ENCODE results near the gene MEPCE.

Gene MEPCE

GRCh38 chr7:100406767-100407166 lies 22.9 kb upstream of the MEPCE start:
- no peak for DNase-seq (ENCODE audit: low spot score)

GRCh38 chr7:100407285-100408180 lies 22.1 kb upstream of the MEPCE start:
- peak; percentile 92 for DNase-seq (ENCODE audit: low spot score)

- no peak for DNase-seq (ENCODE audit: low spot score)
These were observed 18.5 kb upstream of the MEPCE start for GRCh38 chr7:100411101-100411500.

- DNase-seq (ENCODE audit: low spot score): no peak
These were observed 16.3 kb upstream of the MEPCE start for GRCh38 chr7:100413346-100413745.

DNA sequence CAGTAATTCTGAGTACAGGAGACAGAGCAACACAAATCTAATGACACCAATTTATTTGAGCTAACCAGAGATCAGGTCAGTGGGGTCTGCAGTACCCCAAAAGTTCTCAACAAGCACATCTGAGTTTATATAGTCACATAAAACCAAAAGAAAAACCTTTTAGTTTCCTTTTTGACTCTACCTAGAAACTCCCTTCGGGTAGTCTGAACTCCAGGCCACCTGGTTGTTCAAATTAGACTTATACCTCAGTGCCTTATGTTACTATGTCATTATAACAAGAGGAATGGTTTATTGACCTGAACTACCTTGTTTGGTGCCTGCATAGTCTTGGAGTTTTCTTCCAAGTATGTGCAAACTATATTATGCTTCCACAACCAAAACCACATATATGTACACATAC lies 15.7 kb upstream of the MEPCE start:
- DNase-seq (ENCODE audit: low spot score): no peak

GRCh38 chr7:100415448-100415847 lies 14.2 kb upstream of the MEPCE start:
- no peak for DNase-seq (ENCODE audit: low spot score)

DNA sequence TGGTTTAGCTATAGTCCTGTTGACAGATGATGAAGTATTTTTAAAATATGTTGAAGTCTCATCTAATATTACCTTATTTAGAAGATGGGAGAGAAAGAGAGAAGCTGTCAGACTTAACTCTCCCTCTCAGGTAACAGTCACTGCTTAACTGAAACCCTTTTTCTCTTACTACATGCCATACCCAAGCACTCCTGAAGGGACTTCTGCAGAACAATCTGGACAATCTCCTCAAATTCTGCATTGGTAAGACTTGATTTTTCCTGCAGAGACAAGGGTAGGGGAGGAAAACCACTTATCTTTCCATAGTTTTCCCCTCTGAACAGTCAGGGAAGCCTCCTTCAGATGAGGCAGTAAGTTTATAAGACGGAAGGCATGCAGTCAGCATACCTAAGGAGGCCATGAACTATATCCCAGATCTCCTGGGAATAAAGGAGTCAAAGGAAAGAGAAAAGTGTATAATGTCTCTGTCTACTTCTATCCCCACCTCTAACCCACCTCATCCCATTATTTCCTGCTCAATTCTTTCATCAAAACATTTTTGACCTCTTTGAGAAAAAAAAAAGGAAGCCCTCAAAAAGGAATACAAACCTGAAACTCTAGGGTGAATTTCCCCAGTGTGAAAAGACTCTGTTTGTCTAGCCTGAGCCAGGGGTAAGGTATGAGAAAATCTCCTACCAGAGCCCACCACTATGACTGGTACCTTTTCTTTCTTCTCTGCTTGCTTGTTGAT lies 10.5 kb upstream of the MEPCE start:
- DNase-seq (ENCODE audit: low spot score): no peak

DNA sequence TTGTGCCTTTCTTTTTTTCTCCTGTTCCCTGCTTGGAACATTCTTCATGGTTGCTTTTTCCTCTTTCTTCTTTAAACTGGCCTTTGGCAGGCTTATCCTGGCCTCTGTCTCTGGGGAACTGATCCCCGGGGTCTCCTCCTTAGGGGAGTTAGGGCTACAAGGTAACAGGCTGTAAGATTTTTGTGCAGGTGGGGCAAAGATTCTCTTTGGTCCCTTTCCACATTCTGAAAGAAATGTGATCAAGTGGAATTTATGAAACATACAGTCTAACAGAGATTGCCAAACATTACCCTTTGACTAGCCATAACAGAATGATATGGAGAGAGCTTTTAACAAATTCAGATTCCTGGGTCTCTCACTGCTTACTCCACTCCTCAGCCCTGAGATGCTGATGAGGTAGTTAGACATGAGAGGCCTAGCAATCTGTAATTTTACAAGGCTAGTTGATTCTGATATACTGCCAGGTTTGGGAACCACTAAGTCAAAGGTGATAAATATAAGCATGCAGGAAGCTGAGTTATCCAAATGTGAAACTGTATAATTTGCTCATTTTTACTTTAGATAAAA lies 9.9 kb upstream of the MEPCE start:
- DNase-seq (ENCODE audit: low spot score): no peak

DNA sequence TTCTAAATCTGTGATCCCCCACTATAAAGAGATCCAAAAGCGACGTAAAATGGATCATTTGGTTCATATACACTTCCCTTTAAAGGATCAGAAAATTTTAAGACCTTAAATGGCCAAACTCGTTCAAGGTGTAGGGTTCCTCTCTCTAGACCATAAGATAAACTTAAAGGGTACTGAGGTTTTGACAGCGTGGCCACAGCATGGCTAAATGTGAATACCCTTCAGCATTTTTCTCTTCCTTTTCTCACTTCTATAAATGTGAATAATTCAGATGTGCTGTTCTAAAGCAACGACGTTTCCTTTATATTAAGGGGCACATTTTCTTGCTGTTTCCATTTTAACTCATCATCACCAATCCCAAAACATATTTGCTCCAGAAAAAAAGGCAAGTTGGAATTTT lies 6.3 kb upstream of the MEPCE start:
- DNase-seq (ENCODE audit: low spot score): no peak

GRCh38 chr7:100425347-100425746 lies 4.3 kb upstream of the MEPCE start:
- DNase-seq (ENCODE audit: low spot score): no peak

- DNase-seq (ENCODE audit: low spot score): no peak
These were observed 3.1 kb upstream of the MEPCE start for GRCh38 chr7:100426516-100426915.

DNA sequence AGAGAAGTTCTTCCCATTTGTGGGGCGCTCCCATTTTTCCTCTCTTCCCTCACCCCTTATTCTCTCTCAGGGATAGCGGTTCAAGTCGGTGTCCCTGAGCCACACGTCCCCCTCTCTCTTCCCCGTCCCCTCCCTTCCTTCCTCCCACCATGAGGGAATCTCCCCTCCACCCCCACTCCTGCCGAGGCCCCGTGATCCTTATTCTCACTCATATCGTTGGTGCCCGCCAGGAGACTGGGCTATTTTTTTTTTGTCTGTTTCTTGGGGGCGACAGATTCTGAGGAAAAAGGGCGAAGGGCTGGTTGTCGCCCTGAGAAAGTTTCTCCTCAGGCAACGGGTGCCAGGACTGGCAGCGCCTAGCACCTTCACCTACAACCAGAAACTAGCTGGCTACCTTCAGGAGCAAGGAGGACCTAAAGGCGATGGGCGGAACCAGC lies 1.9 kb upstream of the MEPCE start:
- no peak for DNase-seq (ENCODE audit: low spot score)

GRCh38 chr7:100428199-100428966 lies 1.2 kb upstream of the MEPCE start, which contains the start of gene ZCWPW1:
TSS of gene ZCWPW1 (minus strand) at chr7:100428703. CDS start at chr7:100420649, 8,054 bp downstream.
- DNase-seq (ENCODE audit: low spot score): peak; percentile 98

DNA sequence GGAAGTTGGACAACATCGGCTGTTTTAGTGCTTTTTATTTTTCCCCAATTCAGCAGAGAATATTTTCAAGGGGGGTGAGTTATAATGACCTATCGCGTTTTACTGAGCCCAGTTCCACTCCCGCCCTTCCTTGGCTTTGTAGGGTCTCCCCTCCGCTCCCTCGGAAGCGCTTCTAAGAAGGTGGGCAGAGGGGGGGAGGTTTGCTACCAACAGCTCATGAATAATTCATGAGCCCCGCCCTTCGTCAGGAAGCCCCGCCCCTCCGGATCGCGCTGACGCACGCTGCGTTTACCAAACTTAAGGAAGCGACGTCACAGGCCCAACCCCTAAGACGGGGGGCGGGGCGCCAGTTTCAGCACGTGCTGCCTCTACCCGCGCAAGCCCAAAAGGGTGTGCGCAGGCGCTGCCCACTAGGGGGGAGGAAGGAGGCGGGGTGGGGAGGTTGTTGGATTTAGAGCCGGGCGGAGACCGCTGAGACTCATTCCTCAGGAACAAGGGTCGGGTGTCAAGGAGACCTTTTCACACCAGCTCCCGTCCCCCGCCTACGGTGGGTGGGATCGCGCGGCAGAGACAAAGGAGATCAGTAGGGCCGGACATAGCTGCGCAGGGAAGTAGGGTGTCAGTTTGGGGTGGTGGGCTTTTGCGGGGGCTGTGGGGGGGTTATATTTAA lies 529 bp upstream of the MEPCE start:
- DNase-seq (ENCODE audit: low spot score): peak; percentile 99

GRCh38 chr7:100430493-100431285 lies 1.1 kb downstream of the MEPCE start:
- peak; percentile 26 for DNase-seq (ENCODE audit: low spot score)

DNA sequence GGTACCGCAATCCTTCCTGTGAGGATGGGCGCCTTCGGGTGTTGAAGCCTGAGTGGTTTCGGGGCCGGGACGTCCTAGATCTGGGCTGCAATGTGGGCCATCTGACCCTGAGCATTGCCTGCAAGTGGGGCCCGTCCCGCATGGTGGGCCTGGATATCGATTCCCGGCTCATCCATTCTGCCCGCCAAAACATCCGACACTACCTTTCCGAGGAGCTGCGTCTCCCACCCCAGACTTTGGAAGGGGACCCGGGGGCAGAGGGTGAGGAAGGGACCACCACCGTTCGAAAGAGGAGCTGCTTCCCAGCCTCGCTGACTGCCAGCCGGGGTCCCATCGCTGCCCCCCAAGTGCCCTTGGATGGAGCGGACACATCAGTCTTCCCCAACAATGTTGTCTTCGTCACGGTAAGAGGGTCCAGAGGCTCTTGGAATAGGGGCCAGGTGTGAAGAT lies 1.7 kb downstream of the MEPCE start:
- no peak for DNase-seq (ENCODE audit: low spot score)

GRCh38 chr7:100432053-100432452 lies 2.4 kb downstream of the MEPCE start:
- DNase-seq (ENCODE audit: low spot score): no peak

- DNase-seq (ENCODE audit: low spot score): no peak
These were observed 3.1 kb downstream of the MEPCE start for GRCh38 chr7:100432621-100433275.

DNA sequence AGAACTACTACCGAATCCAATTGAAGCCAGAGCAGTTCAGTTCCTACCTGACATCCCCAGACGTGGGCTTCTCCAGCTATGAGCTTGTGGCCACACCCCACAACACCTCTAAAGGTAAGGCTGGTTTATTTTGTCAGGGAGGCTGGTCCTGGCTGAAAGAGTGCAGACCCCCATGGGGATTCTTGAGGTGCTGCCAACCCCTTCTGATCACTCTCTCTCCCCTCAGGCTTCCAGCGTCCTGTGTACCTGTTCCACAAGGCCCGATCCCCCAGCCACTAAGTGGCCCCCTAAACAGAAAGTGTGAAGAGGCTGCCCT lies 3.6 kb downstream of the MEPCE start:
- DNase-seq (ENCODE audit: low spot score): no peak
